Activated CD4-positive, alpha-beta memory T cell treated with anti-CD3 and anti-CD28 coated beads for 36 hours (primary cell): ENCODE data around the gene HYKK. TPM values are rescaled to one million over a fixed set of nuclear protein-coding genes. Genes with fewer than 3 reads are reported as not detected.

Experiments used
- CTCF ChIA-PET: fragments of 350-600 bp; sonication (Branson Sonifier 250); formaldehyde crosslinking; loops from one replicate; lab custom pipeline; 2021; ENCODE audit warnings: antibody characterized with exemption, inconsistent platforms; lab: Charles Lee
- POLR2A ChIA-PET: fragments of 350-600 bp; sonication (Branson Sonifier 250); formaldehyde crosslinking; loops from one replicate; lab custom pipeline; 2021; ENCODE audit warnings: antibody characterized with exemption; lab: Charles Lee
- DNase-seq: peaks from one replicate; pipeline ENCODE4 v3.0.0-alpha.2; 2020
- H3K27ac Mint-ChIP-seq: one replicate; pipeline ENCODE4 v1.8.0; 2021; ENCODE audit warnings: mixed read lengths
- H3K27me3 Mint-ChIP-seq: one replicate; pipeline ENCODE4 v1.8.0; 2021; ENCODE audit warnings: mixed read lengths
- H3K36me3 Mint-ChIP-seq: one replicate; pipeline ENCODE4 v1.8.0; 2021; ENCODE audit warnings: mixed read lengths
- H3K4me1 Mint-ChIP-seq: one replicate; pipeline ENCODE4 v1.8.0; 2021; ENCODE audit warnings: low read depth, mixed read lengths
- H3K4me3 Mint-ChIP-seq: one replicate; pipeline ENCODE4 v1.8.0; 2021; ENCODE audit warnings: mild to moderate bottlenecking, mixed read lengths
- H3K9me3 Mint-ChIP-seq: one replicate; pipeline ENCODE4 v1.8.0; 2021; ENCODE audit warnings: mixed read lengths
- intact Hi-C: fragments of 100-400 bp; cut with micrococcal nuclease; formaldehyde crosslinking; loops from one replicate; pipeline ENCODE4 v1.15.1; 2023
- total RNA-seq, 2 experiments: library from RNA; stranded (reverse); gene quantifications; one replicate each; pipeline ENCODE4 v1.2.3, GENCODE V29; 2021

The HYKK gene
- total RNA-seq, 2 experiments from 2014 or later: 2.2 to 2.7 TPM

GRCh38 chr15:78565097-78565950, 57.9 kb downstream of the HYKK start, which contains the start of gene CHRNA5:
Gene CHRNA5, plus strand, starts transcription at chr15:78565520. Its CDS starts 200 bp downstream, at chr15:78565720.
- Mint-ChIP-seq H3K27ac (no peak within 1 kb of the TSS), H3K4me3 (peak within 1 kb of the TSS; percentile 78), H3K36me3 (no peaks in the 10 kb centered on the region), H3K9me3 (no peaks in the 10 kb centered on the region), H3K4me1 (peaks cover 29% of the 10 kb centered on the region), H3K27me3 (peaks cover 14% of the 10 kb centered on the region)
- DNase-seq: peak; percentile 59
- ChIA-PET CTCF (interaction anchor here (0.9 to 1.9 kb wide), 6 partner anchors 9 to 143 kb away, joined by 3 to 7 read pairs (median 4); no protein-coding TSS in a partner anchor), POLR2A (interaction anchor here (2.1 kb wide), 1 partner anchor 25 kb away, joined by 15 read pairs; the partner anchor contains the start of gene PSMA4)
- intact Hi-C loops: loop anchor here (1.0 kb wide), 1 partner anchor 25 kb away; the partner anchor contains the start of gene PSMA4

GRCh38 chr15:78565951-78566774, 58.8 kb downstream of the HYKK start:
- Mint-ChIP-seq H3K4me3 (peak overlapping the region; percentile 75), H3K9me3 (no peaks in the 10 kb centered on the region), H3K27ac (no peak overlapping the region), H3K4me1 (peaks cover 29% of the 10 kb centered on the region), H3K36me3 (no peaks in the 10 kb centered on the region), H3K27me3 (peaks cover 14% of the 10 kb centered on the region)
- POLR2A ChIA-PET: interaction anchor here (0.6 to 2.1 kb wide), 2 partner anchors 26 to 128 kb away, joined by 3 to 15 read pairs; partner anchors contain the start of gene PSMA4
- intact Hi-C loops: loop anchor here (1.0 kb wide), 1 partner anchor 26 kb away; the partner anchor contains the start of gene PSMA4
- CTCF ChIA-PET: interaction anchor here (0.9 to 1.9 kb wide), 7 partner anchors 8 to 144 kb away, joined by 3 to 7 read pairs (median 4); partner anchors contain the start of gene PSMA4
- no peak for DNase-seq

DNA sequence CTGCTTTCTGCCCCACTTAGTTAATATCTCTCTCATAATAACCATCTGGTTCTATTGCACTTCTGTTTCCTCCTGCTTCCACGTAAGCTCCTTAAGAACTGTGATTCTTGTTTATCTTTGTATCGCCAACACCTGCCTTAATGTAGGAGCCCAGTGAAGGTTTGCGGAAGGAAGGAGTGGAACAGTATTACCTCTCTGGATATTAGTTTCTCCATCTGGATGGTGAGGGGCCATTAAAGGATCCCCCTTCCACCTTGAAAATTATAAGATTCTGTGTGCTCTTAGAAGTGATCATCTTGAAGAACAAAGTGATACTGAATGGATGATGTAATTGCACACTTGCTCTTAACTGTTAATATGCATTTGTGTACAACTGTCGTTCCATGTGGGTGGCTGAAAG, 60.2 kb downstream of the HYKK start:
- no peak overlapping the region for H3K4me3 Mint-ChIP-seq

DNA sequence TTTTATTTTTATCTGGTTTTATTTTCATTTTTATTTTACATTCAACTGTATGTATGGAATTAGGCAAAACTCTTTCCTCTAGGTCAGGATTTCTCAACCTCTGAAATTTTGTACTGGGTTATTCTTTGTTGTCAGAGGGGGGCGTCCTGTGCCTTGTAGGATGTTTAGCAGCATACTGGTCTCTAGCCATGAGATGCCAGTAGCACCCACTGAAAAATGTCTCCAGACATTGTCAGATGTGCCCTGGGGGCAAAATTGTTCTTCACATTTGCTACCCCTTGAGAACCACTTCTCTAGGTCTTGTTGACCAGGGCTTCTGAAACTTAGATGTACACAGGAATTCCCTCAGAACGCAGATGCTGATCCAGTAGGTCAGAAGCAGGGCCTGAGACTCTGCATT, 63.3 kb downstream of the HYKK start:
- CTCF ChIA-PET: no interaction called here
- peaks cover 14% of the 10 kb centered on the region for H3K27me3 Mint-ChIP-seq
- no peak overlapping the region for H3K4me3 Mint-ChIP-seq
- no peaks in the 10 kb centered on the region for H3K36me3 Mint-ChIP-seq
- H3K9me3 Mint-ChIP-seq: no peaks in the 10 kb centered on the region
- DNase-seq: no peak
- peaks cover 18% of the 10 kb centered on the region for H3K4me1 Mint-ChIP-seq
- H3K27ac Mint-ChIP-seq: no peak overlapping the region
- intact Hi-C loops: no loop called here
- POLR2A ChIA-PET: no interaction called here

More for the DNA sequence above, 60.2 kb downstream of the HYKK start:
- no peak for DNase-seq
- Mint-ChIP-seq H3K9me3 (no peaks in the 10 kb centered on the region), H3K27me3 (peaks cover 14% of the 10 kb centered on the region), H3K27ac (no peak overlapping the region), H3K36me3 (no peaks in the 10 kb centered on the region), H3K4me1 (peaks cover 29% of the 10 kb centered on the region)
- CTCF ChIA-PET: interaction anchor here (1.6 kb wide), 1 partner anchor 144 kb away, joined by 4 read pairs; no protein-coding TSS in a partner anchor
- intact Hi-C loops: no loop called here
- POLR2A ChIA-PET: interaction anchor here (0.6 kb wide), 1 partner anchor 50 kb away, joined by 3 read pairs; no protein-coding TSS in a partner anchor

GRCh38 chr15:78571382-78571781, 64.0 kb downstream of the HYKK start:
- peaks cover 10% of the 10 kb centered on the region for H3K27me3 Mint-ChIP-seq
- H3K36me3 Mint-ChIP-seq: no peaks in the 10 kb centered on the region
- H3K4me3 Mint-ChIP-seq: no peak overlapping the region
- H3K4me1 Mint-ChIP-seq: peaks cover 12% of the 10 kb centered on the region
- no peak for DNase-seq
- ChIA-PET POLR2A (no interaction called here), CTCF (no interaction called here)
- H3K27ac Mint-ChIP-seq: no peak overlapping the region
- intact Hi-C loops: no loop called here
- no peaks in the 10 kb centered on the region for H3K9me3 Mint-ChIP-seq

GRCh38 chr15:78573416-78573815, 66.0 kb downstream of the HYKK start:
- Mint-ChIP-seq H3K27ac (no peak overlapping the region), H3K4me3 (no peak overlapping the region), H3K36me3 (no peaks in the 10 kb centered on the region), H3K4me1 (peaks cover 3% of the 10 kb centered on the region), H3K9me3 (no peaks in the 10 kb centered on the region), H3K27me3 (no peaks in the 10 kb centered on the region)
- ChIA-PET CTCF (no interaction called here), POLR2A (no interaction called here)
- no peak for DNase-seq
- intact Hi-C loops: no loop called here

- intact Hi-C loops: no loop called here
- Mint-ChIP-seq H3K9me3 (no peaks in the 10 kb centered on the region), H3K27me3 (no peaks in the 10 kb centered on the region), H3K4me3 (no peak overlapping the region), H3K4me1 (no peaks in the 10 kb centered on the region), H3K36me3 (no peaks in the 10 kb centered on the region), H3K27ac (no peak overlapping the region)
- no peak for DNase-seq
- ChIA-PET CTCF (interaction anchor here (0.5 to 1.0 kb wide), 2 partner anchors 9 to 1192 kb away, joined by 3 read pairs; partner anchors contain the start of gene CHRNA5), POLR2A (no interaction called here)
Measured at GRCh38 chr15:78574944-78575343, 67.6 kb downstream of the HYKK start.

Other genes starting within 250 kb of the HYKK start
- gene DNAJA4, start 243.0 kb upstream of the HYKK start, total RNA-seq: 10 to 100 TPM; 36.3 to 39.6 TPM
- gene SKIC8, start 208.0 kb upstream of the HYKK start, total RNA-seq: 10 to 100 TPM; 50.1 to 51.3 TPM
- gene CRABP1, start 167.2 kb upstream of the HYKK start, total RNA-seq: not detected
- gene IREB2, start 69.4 kb upstream of the HYKK start, total RNA-seq: 10 to 100 TPM; 52.8 to 53.7 TPM
- 100 to 1,000 TPM; 220 to 226 TPM for gene PSMA4, start 32.9 kb downstream of the HYKK start, total RNA-seq
- 1 to 10 TPM; 4.0 to 4.5 TPM for gene CHRNA5, start 57.9 kb downstream of the HYKK start, total RNA-seq
- not detected for gene CHRNA3, start 113.4 kb downstream of the HYKK start, total RNA-seq
- gene CHRNB4, start 133.6 kb downstream of the HYKK start, total RNA-seq: not detected